Erythroblast (primary cell): ENCODE measurements around the gene KCNJ15.

Experiments used
- GATA1 ChIP-seq: IDR thresholded peaks from 2 replicates; pipeline ENCODE4 v1.6.1; 2011; ENCODE audit warnings: low read depth, mild to moderate bottlenecking, control low read depth, low read length, moderate library complexity
- POLR2A ChIP-seq: IDR thresholded peaks from 2 replicates; pipeline ENCODE4 v1.6.1; 2011; ENCODE audit warnings: mild to moderate bottlenecking, low read length

GRCh38 chr21:38346286-38346685 lies 89.5 kb downstream of the KCNJ15 start:
- no peak for TF ChIP-seq POLR2A
- no peak for TF ChIP-seq GATA1
